GM13976 (cell line): ENCODE results near the gene AKAP12.

Source experiments
- DNase-seq: peaks from one replicate; pipeline ENCODE4 v3.0.0; 2012; ENCODE audit warnings: low spot score
- in situ Hi-C: fragments of 300-500 bp; cut with MboI; formaldehyde crosslinking; loops from one replicate; pipeline ENCODE4 v1.12.0; 2022; ENCODE audit warnings: low sequenced_read_pairs, mixed read lengths, inconsistent platforms; ENCODE audit not compliant: unreplicated experiment
- TF ChIP-seq, protein P1 (sequence below): IDR thresholded peaks from 2 replicates; pipeline ENCODE4 v1.5.1; 2012; ENCODE audit warnings: borderline replicate concordance, mild to moderate bottlenecking; ENCODE audit not compliant: insufficient read depth; ENCODE audit errors: extremely low read depth, missing control alignments, control extremely low read depth

Gene AKAP12

DNA sequence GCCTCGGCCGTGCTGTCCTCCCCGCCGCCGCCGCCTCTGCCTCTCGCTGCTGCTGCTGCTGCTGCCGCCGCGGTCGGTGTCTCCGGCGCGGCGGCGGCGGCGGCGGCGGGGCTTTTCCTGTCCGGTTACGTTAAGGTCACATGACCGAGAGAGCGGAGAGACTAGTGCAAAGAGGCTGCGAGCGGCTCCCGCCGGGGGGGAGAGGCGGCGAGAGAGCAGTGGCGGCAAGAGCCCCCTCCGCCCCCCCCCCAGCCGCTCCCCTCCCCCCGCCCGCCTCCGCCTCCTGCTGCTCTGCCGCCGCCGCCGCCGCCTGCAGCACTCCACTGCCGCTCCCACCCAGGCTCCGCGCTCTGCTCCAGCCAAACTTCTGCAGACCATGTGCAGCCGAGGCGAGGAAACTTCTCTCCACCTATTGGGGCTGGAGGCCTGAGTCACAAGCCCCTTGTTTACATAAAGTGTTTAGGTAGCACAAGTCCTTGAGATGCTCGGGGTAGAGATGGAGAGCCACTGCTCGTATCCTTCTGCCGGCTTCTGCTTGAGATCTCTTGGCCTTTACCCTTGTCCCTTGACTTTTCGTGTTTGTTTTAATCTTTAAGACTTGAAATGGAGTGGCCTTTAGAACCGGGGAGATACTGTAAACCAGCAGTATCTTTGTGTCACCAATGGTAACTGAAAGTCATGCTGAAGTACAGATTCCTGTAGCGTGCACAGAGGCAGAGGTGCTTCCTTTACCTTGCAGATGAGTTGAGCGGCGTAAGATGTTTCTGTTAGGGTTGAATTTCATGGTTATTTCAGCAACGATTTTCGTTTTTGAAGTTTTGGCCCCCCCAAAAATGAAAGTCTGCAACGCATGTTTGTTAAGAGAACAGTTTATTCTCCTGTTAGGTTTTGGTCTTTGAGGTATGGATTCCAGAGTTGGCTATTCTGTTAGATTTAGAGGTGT lies 152.0 kb downstream of the AKAP12 start, which contains the start of gene ZBTB2:
Gene ZBTB2, minus strand, starts transcription at position 89 of the 943 bp plus-strand sequence. CDS start 17,922 bp downstream, outside the sequence.
- TF ChIP-seq, protein P1, sequence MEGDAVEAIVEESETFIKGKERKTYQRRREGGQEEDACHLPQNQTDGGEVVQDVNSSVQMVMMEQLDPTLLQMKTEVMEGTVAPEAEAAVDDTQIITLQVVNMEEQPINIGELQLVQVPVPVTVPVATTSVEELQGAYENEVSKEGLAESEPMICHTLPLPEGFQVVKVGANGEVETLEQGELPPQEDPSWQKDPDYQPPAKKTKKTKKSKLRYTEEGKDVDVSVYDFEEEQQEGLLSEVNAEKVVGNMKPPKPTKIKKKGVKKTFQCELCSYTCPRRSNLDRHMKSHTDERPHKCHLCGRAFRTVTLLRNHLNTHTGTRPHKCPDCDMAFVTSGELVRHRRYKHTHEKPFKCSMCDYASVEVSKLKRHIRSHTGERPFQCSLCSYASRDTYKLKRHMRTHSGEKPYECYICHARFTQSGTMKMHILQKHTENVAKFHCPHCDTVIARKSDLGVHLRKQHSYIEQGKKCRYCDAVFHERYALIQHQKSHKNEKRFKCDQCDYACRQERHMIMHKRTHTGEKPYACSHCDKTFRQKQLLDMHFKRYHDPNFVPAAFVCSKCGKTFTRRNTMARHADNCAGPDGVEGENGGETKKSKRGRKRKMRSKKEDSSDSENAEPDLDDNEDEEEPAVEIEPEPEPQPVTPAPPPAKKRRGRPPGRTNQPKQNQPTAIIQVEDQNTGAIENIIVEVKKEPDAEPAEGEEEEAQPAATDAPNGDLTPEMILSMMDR, result no peak
- in situ Hi-C loops, result no loop called here
- peak; percentile 76 for DNase-seq

DNA sequence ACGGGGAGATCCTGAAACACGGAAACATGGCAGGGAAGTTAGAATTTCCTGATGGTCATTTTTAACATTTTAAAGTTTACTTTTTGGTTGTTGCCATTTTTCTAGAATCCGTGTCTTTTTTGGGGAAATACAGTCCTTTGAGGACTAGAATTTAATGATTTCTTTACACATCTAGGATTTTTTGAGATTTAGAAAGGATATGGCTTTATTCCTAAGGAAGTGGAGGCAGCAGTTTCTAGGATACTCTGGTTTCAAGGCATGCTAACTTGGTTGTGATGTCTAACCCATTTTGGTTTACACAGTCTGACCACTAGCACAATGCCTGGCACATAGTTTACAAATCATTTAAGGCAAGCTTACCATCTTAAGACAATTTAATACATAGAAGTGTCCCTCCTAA lies 152.7 kb downstream of the AKAP12 start:
- no peak for DNase-seq
- in situ Hi-C loops, result no loop called here
- TF ChIP-seq, protein P1, result no peak

DNA sequence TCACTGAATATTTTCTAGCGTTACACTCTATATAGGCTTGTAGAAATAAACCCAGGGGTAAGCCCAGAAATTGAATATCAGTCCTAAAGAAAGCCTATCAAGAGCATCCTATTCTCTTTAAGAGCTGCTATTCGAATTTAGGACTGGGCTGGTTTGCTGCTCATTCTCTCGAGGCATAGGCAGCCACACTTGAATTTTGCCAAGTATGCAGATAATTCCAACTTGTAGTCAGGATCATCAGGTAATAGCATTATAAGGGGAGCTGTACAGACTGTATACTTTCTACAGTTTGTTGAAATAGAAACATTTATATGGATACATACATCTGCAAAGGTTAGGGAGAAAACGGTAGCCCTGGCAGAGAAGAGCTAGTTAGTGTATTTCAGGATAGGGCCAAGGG lies 153.6 kb downstream of the AKAP12 start:
- TF ChIP-seq, protein P1, result no peak
- in situ Hi-C loops, result no loop called here

DNA sequence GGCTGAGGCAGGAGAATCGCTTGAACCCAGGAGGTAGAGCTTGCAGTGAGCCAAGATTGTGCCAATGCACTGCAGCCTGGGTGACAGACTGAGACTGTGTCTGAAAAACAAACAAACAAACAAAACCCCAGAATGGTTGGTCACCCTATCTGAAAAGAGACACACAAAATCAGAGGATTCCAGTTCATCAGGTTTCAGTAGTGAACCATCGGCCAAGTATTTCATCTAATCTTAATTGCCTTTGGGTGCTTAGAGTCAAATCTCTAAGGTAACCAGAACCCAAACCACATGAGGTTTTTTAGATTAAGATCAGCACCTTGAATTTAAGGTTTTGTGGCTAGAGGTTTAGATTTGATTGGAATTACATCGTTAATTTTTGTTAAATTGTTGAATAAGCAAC lies 159.9 kb downstream of the AKAP12 start:
- TF ChIP-seq, protein P1, result no peak
- DNase-seq, result no peak
- in situ Hi-C loops, result no loop called here

More for the DNA sequence above, 153.6 kb downstream of the AKAP12 start:
- DNase-seq, result no peak

DNA sequence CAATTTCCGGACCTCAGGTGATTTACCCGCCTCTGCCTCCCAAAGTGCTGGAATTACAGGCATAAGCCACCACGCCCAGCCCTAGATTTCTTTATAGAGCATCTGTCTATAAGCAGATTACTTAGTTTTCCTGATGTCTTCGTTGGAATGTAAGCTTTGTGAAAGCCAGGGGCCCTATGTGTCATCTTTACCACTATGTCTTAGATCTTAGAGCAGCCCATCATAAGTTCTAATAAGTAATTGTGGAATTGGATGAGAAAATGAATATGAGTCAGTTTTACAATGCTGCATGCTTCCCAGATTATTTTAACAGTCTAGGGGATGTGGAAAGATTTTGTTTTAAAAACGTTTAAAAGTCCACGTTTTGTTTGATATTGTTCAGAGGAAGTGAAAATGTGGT lies 160.7 kb downstream of the AKAP12 start:
- no peak for DNase-seq
- in situ Hi-C loops, result no loop called here
- TF ChIP-seq, protein P1, result no peak

DNA sequence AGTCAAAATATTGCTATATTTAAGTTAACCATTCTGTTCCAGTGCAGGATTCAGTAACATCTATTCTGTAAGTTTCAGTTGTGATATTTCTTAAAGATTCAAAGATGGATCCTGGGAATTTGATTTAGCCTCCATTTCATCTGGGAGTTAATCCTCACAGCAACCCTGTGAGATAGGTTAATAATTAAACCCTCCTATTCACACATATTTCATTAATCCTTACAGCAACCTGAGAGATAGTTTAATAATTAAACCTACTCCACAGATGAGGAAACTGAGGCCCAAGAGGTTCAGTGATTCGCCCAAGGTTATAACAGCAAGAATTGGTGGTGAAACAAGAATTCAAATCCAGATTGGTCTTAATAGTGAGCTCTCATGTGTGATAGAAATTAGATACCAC lies 162.5 kb downstream of the AKAP12 start:
- in situ Hi-C loops, result no loop called here
- DNase-seq, result no peak
- TF ChIP-seq, protein P1, result no peak
